CD4-positive, CD25-positive, alpha-beta regulatory T cell (primary cell): ENCODE measurements around the gene DNAI2. TPM values are rescaled to one million over a fixed set of nuclear protein-coding genes. Genes with fewer than 3 reads are reported as not detected.

Experiments
- ATAC-seq, 2 donors: fragments of 150-1000 bp; cut with Tn5 transposase; one replicate each; pipeline ENCODE4 v1.10.0; 2021; ENCODE audit warnings: low read depth in 2 of 2, moderate number of reproducible peaks in 2 of 2, moderate library complexity in 1 of 2
- DNase-seq, 3 donors: peaks; one replicate each; pipeline versions ENCODE4 v3.0.0 to v3.0.0-alpha.2; 2012 to 2022; ENCODE audit warnings: mixed read lengths in 1 of 3
- H3K27ac ChIP-seq: one replicate; pipeline ENCODE4 v1.7.0; 2013; ENCODE audit warnings: mild to moderate bottlenecking, low read length; ENCODE audit not compliant: insufficient read depth, poor library complexity, severe bottlenecking
- H3K27me3 ChIP-seq: one replicate; pipeline ENCODE4 v1.7.0; 2013; ENCODE audit warnings: low read length; ENCODE audit not compliant: control insufficient read depth, insufficient read depth
- H3K36me3 ChIP-seq: one replicate; pipeline ENCODE4 v1.7.0; 2013; ENCODE audit warnings: mild to moderate bottlenecking, low read length, moderate library complexity; ENCODE audit not compliant: control insufficient read depth, insufficient read depth
- H3K4me1 ChIP-seq: 2 replicates; pipeline ENCODE4 v1.7.0; 2013; ENCODE audit warnings: mild to moderate bottlenecking, low read length; ENCODE audit not compliant: insufficient read depth, control insufficient read depth, poor library complexity, severe bottlenecking
- H3K4me3 ChIP-seq: one replicate; pipeline ENCODE4 v1.7.0; 2013; ENCODE audit warnings: low read depth, mild to moderate bottlenecking, low read length, moderate library complexity
- H3K9me3 ChIP-seq, 2 experiments: 1 replicate in 1 of 2; 2 replicates in 1 of 2; pipeline ENCODE4 v1.7.0; 2013; ENCODE audit warnings: low read length in 2 of 2, mild to moderate bottlenecking in 1 of 2, moderate library complexity in 1 of 2; ENCODE audit not compliant: control insufficient read depth in 2 of 2
- H3K27ac Mint-ChIP-seq, 3 donors: one replicate each; pipeline ENCODE4 v1.8.0; 2020 to 2022; ENCODE audit warnings: mild to moderate bottlenecking in 3 of 3, mixed read lengths in 3 of 3, moderate library complexity in 2 of 3
- H3K27me3 Mint-ChIP-seq: one replicate; pipeline ENCODE4 v1.8.0; 2022; ENCODE audit warnings: mild to moderate bottlenecking, mixed read lengths
- H3K36me3 Mint-ChIP-seq: one replicate; pipeline ENCODE4 v1.8.0; 2020; ENCODE audit warnings: mixed read lengths
- H3K4me1 Mint-ChIP-seq, 4 donors: one replicate each; pipeline ENCODE4 v1.8.0; 2020 to 2022; ENCODE audit warnings: mixed read lengths in 4 of 4, mild to moderate bottlenecking in 1 of 4
- H3K4me3 Mint-ChIP-seq, 4 donors: one replicate each; pipeline ENCODE4 v1.8.0; 2020 to 2022; ENCODE audit warnings: mild to moderate bottlenecking in 4 of 4, mixed read lengths in 4 of 4, moderate library complexity in 3 of 4
- H3K9me3 Mint-ChIP-seq, 7 donors: one replicate each; pipeline ENCODE4 v1.8.0; 2020 to 2022; ENCODE audit warnings: mixed read lengths in 7 of 7, mild to moderate bottlenecking in 3 of 7, moderate library complexity in 2 of 7
- polyA plus RNA-seq, 4 donors: library from polyadenylated mRNA; unstranded; fragments of 300-500 nt; fragmentation: Illumina TruSeq; gene quantifications; one replicate each; pipeline ENCODE4 v1.2.3, GENCODE V29; 2021
- total RNA-seq: library from RNA; stranded (reverse); gene quantifications from one replicate; pipeline ENCODE4 v1.2.3, GENCODE V29; 2022

Gene DNAI2
- total and polyA plus RNA-seq, 5 donors from 2014 or later, result 0.10 to 1.5 (median 0.23) TPM; not detected in 2

- peaks cover 54% of the 10 kb centered on the region for H3K27me3 Mint-ChIP-seq
- no peaks in the 10 kb centered on the region for H3K36me3 Mint-ChIP-seq
- Histone ChIP-seq H3K4me1 (no peaks in the 10 kb centered on the region), H3K9me3 (no peaks in the 10 kb centered on the region), H3K36me3 (no peaks in the 10 kb centered on the region), H3K27me3 (peaks cover 9% of the 10 kb centered on the region), H3K27ac (no peak overlapping the region), H3K4me3 (no peak overlapping the region)
- H3K27ac Mint-ChIP-seq, result no peak overlapping the region
- no peaks in the 10 kb centered on the region for H3K9me3 Mint-ChIP-seq
- H3K4me3 Mint-ChIP-seq, result no peak overlapping the region
- peaks cover 0 to 11% (median 4%) of the 10 kb centered on the region in 4 donors for H3K4me1 Mint-ChIP-seq
- ATAC-seq (no peak), DNase-seq (peak in 1 of 3 donors; percentile 30)
Measured at GRCh38 chr17:74351552-74352210, 77.6 kb downstream of the DNAI2 start.

- H3K9me3 Mint-ChIP-seq, result peaks cover 0 to 1% (median 0%) of the 10 kb centered on the region in 7 donors
- ATAC-seq (no peak), DNase-seq (no peak)
- no peak overlapping the region for H3K27ac Mint-ChIP-seq
- H3K27me3 Mint-ChIP-seq, result peaks cover 63% of the 10 kb centered on the region
- H3K9me3 ChIP-seq, result no peaks in the 10 kb centered on the region
- H3K4me3 Mint-ChIP-seq, result peak overlapping the region in 1 of 4 donors; percentile 21
- no peak overlapping the region for H3K4me3 ChIP-seq
- peaks cover 0 to 15% (median 6%) of the 10 kb centered on the region in 4 donors for H3K4me1 Mint-ChIP-seq
- no peaks in the 10 kb centered on the region for H3K36me3 Mint-ChIP-seq
- peaks cover 7% of the 10 kb centered on the region for H3K4me1 ChIP-seq
- H3K27ac ChIP-seq, result no peak overlapping the region
- no peaks in the 10 kb centered on the region for H3K36me3 ChIP-seq
- peaks cover 14% of the 10 kb centered on the region for H3K27me3 ChIP-seq
Measured at GRCh38 chr17:74353446-74354060, 79.5 kb downstream of the DNAI2 start.

GRCh38 chr17:74354123-74354522 is 80.1 kb downstream of the DNAI2 start:
- peaks cover 17% of the 10 kb centered on the region for H3K27me3 ChIP-seq

GRCh38 chr17:74354561-74354960 is 80.5 kb downstream of the DNAI2 start:
- no peak overlapping the region for H3K27ac ChIP-seq
- H3K4me3 ChIP-seq, result no peak overlapping the region
- no peaks in the 10 kb centered on the region for H3K9me3 ChIP-seq
- Mint-ChIP-seq H3K9me3 (peaks cover 0 to 1% (median 0%) of the 10 kb centered on the region in 7 donors), H3K27me3 (peaks cover 65% of the 10 kb centered on the region), H3K4me3 (no peak overlapping the region), H3K36me3 (no peaks in the 10 kb centered on the region), H3K27ac (no peak overlapping the region), H3K4me1 (peaks cover 0 to 16% (median 8%) of the 10 kb centered on the region in 4 donors)
- H3K36me3 ChIP-seq, result no peaks in the 10 kb centered on the region
- ATAC-seq, result no peak
- no peak for DNase-seq
- H3K27me3 ChIP-seq, result peaks cover 17% of the 10 kb centered on the region
- peaks cover 7% of the 10 kb centered on the region for H3K4me1 ChIP-seq

More at GRCh38 chr17:74354123-74354522, 80.1 kb downstream of the DNAI2 start:
- Histone ChIP-seq H3K4me1 (peaks cover 7% of the 10 kb centered on the region), H3K9me3 (no peaks in the 10 kb centered on the region), H3K27ac (no peak overlapping the region), H3K36me3 (no peaks in the 10 kb centered on the region), H3K4me3 (no peak overlapping the region)
- ATAC-seq (peak; percentile 40 to 52), DNase-seq (peak in 2 of 3 donors; percentile 29 to 67)
- Mint-ChIP-seq H3K27me3 (peaks cover 64% of the 10 kb centered on the region), H3K9me3 (peaks cover 0 to 1% (median 0%) of the 10 kb centered on the region in 7 donors), H3K36me3 (no peaks in the 10 kb centered on the region), H3K4me3 (peak overlapping the region in 1 of 4 donors; percentile 21), H3K27ac (no peak overlapping the region), H3K4me1 (peaks cover 0 to 16% (median 8%) of the 10 kb centered on the region in 4 donors)

- Mint-ChIP-seq H3K4me3 (peak overlapping the region in 1 of 4 donors; percentile 21), H3K9me3 (peaks cover 0 to 1% (median 0%) of the 10 kb centered on the region in 7 donors), H3K4me1 (peaks cover 0 to 16% (median 8%) of the 10 kb centered on the region in 4 donors), H3K27ac (no peak overlapping the region), H3K27me3 (peaks cover 65% of the 10 kb centered on the region), H3K36me3 (no peaks in the 10 kb centered on the region)
- Histone ChIP-seq H3K27me3 (peaks cover 17% of the 10 kb centered on the region), H3K4me1 (peaks cover 7% of the 10 kb centered on the region), H3K9me3 (no peaks in the 10 kb centered on the region), H3K27ac (no peak overlapping the region), H3K36me3 (no peaks in the 10 kb centered on the region), H3K4me3 (no peak overlapping the region)
- DNase-seq, result no peak
- no peak for ATAC-seq
Measured at GRCh38 chr17:74355065-74355464, 81.0 kb downstream of the DNAI2 start.

- Histone ChIP-seq H3K27ac (no peak overlapping the region), H3K27me3 (peaks cover 17% of the 10 kb centered on the region), H3K36me3 (no peaks in the 10 kb centered on the region), H3K4me1 (peaks cover 7% of the 10 kb centered on the region), H3K4me3 (no peak overlapping the region), H3K9me3 (no peaks in the 10 kb centered on the region)
- peak; percentile 25 to 36 for ATAC-seq
- DNase-seq, result peak in 1 of 3 donors; percentile 43
- no peak overlapping the region for H3K27ac Mint-ChIP-seq
- no peaks in the 10 kb centered on the region for H3K36me3 Mint-ChIP-seq
- H3K4me1 Mint-ChIP-seq, result peaks cover 0 to 17% (median 8%) of the 10 kb centered on the region in 4 donors
- peaks cover 0 to 1% (median 0%) of the 10 kb centered on the region in 7 donors for H3K9me3 Mint-ChIP-seq
- peaks cover 63% of the 10 kb centered on the region for H3K27me3 Mint-ChIP-seq
- H3K4me3 Mint-ChIP-seq, result peak overlapping the region in 1 of 4 donors; percentile 39
Measured at GRCh38 chr17:74356646-74357465, 82.8 kb downstream of the DNAI2 start.

- peaks cover 0 to 19% (median 8%) of the 10 kb centered on the region in 4 donors for H3K4me1 Mint-ChIP-seq
- H3K27me3 Mint-ChIP-seq, result peaks cover 62% of the 10 kb centered on the region
- peaks cover 17% of the 10 kb centered on the region for H3K27me3 ChIP-seq
- no peaks in the 10 kb centered on the region for H3K36me3 ChIP-seq
- DNase-seq (no peak), ATAC-seq (no peak)
- no peaks in the 10 kb centered on the region for H3K36me3 Mint-ChIP-seq
- H3K27ac ChIP-seq, result no peak overlapping the region
- no peak overlapping the region for H3K4me3 ChIP-seq
- H3K9me3 ChIP-seq, result no peaks in the 10 kb centered on the region
- H3K4me1 ChIP-seq, result peaks cover 7% of the 10 kb centered on the region
- no peak overlapping the region for H3K27ac Mint-ChIP-seq
- H3K4me3 Mint-ChIP-seq, result peak overlapping the region in 1 of 4 donors; percentile 61
- peaks cover 0 to 1% (median 0%) of the 10 kb centered on the region in 7 donors for H3K9me3 Mint-ChIP-seq
Measured at GRCh38 chr17:74357466-74357809, 83.4 kb downstream of the DNAI2 start.
